ENCODE results near the gene SLC1A3.
A peak's percentile ranks its signal among the peaks of the same experiment; 100 is the strongest.

Gene SLC1A3

DNA sequence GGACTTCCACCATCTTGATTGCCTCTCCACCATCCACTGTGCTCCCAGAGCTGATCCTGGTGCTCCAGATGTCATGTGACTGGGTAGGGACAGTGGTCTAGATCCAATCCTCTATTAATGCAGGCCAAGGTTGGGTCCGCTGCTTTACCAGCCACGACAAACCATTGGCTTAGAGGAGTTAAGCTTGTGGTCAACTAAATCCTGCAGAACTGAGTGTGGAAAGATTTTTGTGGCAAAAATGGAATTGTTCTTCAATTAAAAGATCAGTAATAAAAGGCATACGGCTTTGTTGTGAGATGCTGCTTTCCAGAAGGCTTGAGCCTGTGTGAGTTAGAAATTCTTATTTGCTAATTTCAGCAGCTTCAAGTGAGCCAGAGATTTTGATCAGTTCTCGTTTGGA is 30.7 kb downstream of the SLC1A3 start:
- Mint-ChIP-seq H3K27ac (no peak overlapping the region), H3K4me1 (peaks cover 10% of the 10 kb centered on the region), H3K36me3 (ENCODE audit: low read depth) (peaks cover 15% of the 10 kb centered on the region), H3K9me3 (no peaks in the 10 kb centered on the region), H3K4me3 (no peak overlapping the region), H3K27me3 (ENCODE audit: low read depth, poor library complexity) (peaks cover 3% of the 10 kb centered on the region)
- no peak for DNase-seq
- TF ChIP-seq CTCF (IDR thresholded peaks at IDR 0.05) = no peak

GRCh38 chr5:36637516-36637915 is 31.1 kb downstream of the SLC1A3 start:
- Mint-ChIP-seq H3K27me3 (ENCODE audit: low read depth, poor library complexity) (peaks cover 3% of the 10 kb centered on the region), H3K27ac (no peak overlapping the region), H3K9me3 (no peaks in the 10 kb centered on the region), H3K4me1 (peaks cover 13% of the 10 kb centered on the region), H3K4me3 (no peak overlapping the region), H3K36me3 (ENCODE audit: low read depth) (peaks cover 16% of the 10 kb centered on the region)
- DNase-seq = no peak
- no peak for TF ChIP-seq CTCF (IDR thresholded peaks at IDR 0.05)

DNA sequence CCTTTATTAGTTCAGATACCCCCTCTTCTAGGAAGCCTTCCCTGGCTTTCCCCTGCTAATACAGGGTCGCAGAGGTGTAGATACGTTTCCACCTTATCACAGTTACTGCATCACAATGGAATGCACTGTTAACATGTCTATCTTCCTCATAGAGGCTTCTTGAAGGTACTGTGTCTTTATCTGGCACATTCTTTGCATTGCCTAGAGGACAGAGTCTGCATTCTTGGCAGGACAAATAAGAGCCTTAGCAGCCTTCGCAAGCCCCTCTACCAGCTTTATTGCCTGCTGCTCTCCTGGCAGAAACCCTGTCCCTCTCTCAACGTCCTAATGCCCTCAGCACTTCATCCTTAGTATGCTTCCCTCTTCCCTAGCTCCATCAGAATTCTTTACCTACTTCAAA is 31.6 kb downstream of the SLC1A3 start:
- peaks cover 4% of the 10 kb centered on the region for H3K27me3 Mint-ChIP-seq (ENCODE audit: low read depth, poor library complexity)
- peak overlapping the region; percentile 8 for H3K27ac Mint-ChIP-seq
- H3K9me3 Mint-ChIP-seq = no peaks in the 10 kb centered on the region
- H3K4me3 Mint-ChIP-seq = no peak overlapping the region
- peaks cover 16% of the 10 kb centered on the region for H3K4me1 Mint-ChIP-seq
- peaks cover 18% of the 10 kb centered on the region for H3K36me3 Mint-ChIP-seq (ENCODE audit: low read depth)
- no peak for DNase-seq
- no peak for TF ChIP-seq CTCF (IDR thresholded peaks at IDR 0.05)

DNA sequence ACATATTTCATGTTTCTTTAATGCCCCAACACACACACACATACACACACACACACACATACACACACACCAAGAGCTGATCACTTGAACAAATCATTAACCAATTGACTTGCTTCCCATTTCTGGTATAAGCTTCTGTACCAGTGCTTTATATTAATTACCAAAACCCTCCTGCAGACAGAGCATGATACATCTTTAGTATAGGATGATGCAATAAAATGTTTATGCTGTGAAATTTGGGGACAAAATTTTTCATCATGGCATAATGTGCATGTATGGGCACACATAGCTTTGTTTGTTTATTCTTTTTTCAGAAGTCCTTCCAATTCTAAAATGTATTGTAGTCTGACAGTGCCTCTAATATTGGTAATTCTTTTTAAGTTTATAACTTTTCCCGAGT is 34.5 kb downstream of the SLC1A3 start:
- H3K27me3 Mint-ChIP-seq (ENCODE audit: low read depth, poor library complexity) = peaks cover 7% of the 10 kb centered on the region
- H3K9me3 Mint-ChIP-seq = no peaks in the 10 kb centered on the region
- H3K36me3 Mint-ChIP-seq (ENCODE audit: low read depth) = peaks cover 9% of the 10 kb centered on the region
- no peak for TF ChIP-seq CTCF (IDR thresholded peaks at IDR 0.05)
- peaks cover 16% of the 10 kb centered on the region for H3K4me1 Mint-ChIP-seq
- H3K4me3 Mint-ChIP-seq = no peak overlapping the region
- no peak overlapping the region for H3K27ac Mint-ChIP-seq
- DNase-seq = no peak

GRCh38 chr5:36641431-36641830 is 35.0 kb downstream of the SLC1A3 start:
- no peak overlapping the region for H3K27ac Mint-ChIP-seq

More at GRCh38 chr5:36641431-36641830, 35.0 kb downstream of the SLC1A3 start:
- no peak for TF ChIP-seq CTCF (IDR thresholded peaks at IDR 0.05)
- Mint-ChIP-seq H3K4me3 (no peak overlapping the region), H3K36me3 (ENCODE audit: low read depth) (peaks cover 11% of the 10 kb centered on the region), H3K27me3 (ENCODE audit: low read depth, poor library complexity) (peaks cover 7% of the 10 kb centered on the region), H3K9me3 (no peaks in the 10 kb centered on the region), H3K4me1 (peaks cover 16% of the 10 kb centered on the region)
- no peak for DNase-seq

All from nephron progenitor cell (in vitro differentiated cells).